Fibroblast of skin of right quadriceps (primary cell): ENCODE measurements around the gene TCERG1L.
"Not testable (repeated sequence)": the region's sequence is repeated elsewhere in the genome, so short reads cannot be mapped to it uniquely, and the experiment has no call there.

Experiments
- DNase-seq: peaks from one replicate; pipeline ENCODE4 v3.0.0-alpha.2; 2013

Gene TCERG1L

DNA sequence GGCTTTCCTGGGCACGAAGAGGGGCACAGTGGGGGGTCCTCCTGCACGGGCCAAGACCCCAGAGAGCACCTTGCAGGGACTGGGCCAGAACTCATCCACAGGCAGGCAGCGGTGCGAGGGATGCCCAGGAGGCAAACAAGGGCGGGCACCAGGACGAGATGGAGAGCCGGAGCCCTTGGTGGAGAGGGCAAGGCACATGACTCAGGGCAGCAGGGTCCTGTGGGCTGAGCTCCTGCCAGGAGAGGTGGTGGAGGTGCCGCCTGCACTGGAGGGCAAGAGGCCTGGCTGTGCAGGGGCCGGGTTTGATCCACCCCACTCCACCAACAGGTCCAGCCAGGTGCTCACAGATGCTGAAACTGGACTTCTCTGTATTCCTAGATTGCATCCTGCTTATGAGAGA lies 170.9 kb downstream of the TCERG1L start:
- no peak for DNase-seq

- DNase-seq: no peak
These were observed 174.3 kb downstream of the TCERG1L start for GRCh38 chr10:131137223-131137622.

DNA sequence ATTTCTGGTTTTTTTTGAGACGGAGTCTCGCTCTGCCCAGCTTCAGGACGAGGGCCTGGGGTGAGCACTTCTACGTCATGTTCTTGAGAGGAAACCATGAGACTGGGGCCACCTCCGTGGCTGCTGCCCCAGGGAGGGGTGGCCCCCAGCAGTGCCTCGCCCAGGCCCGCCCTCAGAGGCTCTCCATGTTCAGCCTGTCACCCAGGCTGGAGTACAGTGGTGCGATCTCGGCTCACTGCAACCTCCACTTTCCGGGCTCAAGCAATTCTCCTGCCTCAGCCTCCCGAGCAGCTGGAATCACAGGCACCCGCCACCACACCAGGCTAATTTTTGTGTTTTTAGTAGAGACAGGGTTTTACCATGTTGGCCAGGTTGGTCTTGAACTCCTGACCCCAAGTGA lies 175.2 kb downstream of the TCERG1L start:
- DNase-seq: not testable (repeated sequence)

- DNase-seq: no peak
These were observed 175.8 kb downstream of the TCERG1L start for GRCh38 chr10:131135716-131136115.

DNA sequence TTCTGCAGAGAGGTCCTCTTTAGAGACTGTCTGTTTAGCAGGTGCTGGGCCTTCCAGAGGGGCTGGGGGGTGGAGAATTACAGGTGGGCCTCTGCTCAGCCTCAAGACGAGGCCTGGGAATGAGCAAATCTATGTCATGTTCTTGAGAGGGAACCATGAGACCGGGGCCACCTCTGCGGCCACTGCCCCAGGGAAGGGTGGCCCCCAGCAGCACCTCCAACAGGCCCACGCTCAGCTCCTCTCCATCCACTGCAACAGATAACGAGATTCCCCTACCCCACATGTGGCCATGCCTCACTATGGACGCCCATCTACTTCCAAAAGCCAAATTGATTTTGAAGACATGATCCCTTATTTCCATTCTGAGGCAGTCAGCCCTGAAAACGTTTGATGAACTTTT lies 176.9 kb downstream of the TCERG1L start:
- DNase-seq: no peak

DNA sequence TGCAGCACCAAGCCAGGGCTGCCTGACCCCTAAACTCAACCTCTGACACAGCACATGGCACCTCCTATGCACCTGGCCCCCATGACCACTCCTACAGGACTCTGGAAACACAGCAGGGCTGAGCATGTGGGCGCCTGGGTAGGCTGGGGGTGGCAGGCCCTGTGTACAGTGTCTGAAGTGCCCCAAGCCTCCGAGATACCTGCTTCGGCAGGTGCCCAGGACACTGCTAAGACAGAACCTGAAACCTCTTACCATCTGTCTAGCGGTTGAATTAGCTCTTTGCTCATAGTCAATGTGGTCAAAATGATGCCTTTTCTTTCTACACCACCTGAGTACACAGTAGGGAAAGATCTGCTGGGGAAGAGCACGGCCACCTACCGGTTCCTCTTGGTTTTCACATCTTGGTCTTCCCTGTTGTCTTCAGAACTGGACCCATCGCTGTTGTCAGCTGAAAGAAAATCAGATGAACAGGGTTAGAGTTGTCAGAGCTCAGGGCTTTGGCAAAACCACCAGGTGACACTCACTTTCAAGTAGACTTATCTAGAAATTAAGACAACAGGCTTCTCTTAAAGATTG lies 177.4 kb downstream of the TCERG1L start:
- no peak for DNase-seq

GRCh38 chr10:131132681-131133080 lies 178.8 kb downstream of the TCERG1L start:
- DNase-seq: no peak

DNA sequence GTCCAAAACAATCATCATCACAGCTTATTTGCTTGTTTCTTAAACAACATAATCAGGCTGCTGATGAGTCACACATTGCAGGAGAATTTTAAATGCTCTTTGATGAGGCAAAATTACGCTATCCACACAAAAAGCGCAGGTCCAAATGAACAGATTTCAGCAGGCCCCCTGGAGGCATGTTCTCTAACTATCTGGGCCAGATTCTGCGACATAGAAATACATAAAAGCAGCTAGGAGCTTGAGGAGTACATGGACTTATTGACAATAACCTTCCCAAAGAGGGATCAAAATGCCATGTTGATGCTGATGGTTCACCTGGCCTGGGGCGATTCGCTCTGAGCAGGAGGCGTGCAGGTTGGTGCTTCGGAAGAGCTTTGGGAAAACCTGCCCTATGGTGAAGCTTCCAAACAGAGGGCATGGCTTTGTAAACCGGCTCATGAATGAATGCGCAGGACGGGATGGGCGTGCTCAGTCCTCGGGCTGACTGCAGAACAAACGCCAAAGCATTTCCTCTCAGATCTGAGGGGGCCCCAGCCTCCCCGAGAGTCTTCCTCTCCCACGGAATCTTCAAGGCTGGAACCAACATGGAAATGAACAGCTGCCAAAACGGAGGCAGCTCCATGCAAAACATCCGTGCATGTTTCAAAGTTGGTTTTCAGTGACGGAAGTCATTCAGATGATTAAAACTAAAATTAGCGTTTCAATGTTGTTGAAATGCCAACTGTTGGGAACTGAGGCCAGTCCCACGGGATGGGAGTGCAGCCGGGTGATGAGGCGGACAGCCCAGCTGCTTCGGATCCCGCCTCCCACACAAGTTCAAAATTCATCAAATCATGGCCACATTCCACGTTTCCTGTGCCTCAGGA lies 179.6 kb downstream of the TCERG1L start:
- no peak for DNase-seq

DNA sequence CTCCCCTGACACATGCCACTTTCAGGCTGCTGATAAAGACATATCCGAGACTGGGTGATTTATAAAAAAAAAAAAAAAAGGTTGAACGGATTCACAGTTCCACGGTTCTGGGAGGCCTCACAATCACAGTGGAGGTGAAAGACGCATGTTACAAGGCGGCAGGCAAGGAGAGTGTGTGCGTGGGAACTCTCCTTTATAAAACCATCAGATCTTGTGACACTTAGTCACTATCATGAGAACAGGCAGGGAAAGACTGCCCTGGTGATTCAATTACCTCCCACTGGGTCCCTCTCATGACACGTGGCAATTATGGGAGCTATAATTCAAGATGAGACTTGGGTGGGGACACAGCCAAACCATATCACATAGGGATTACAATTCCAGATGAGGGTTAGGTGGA lies 181.5 kb downstream of the TCERG1L start:
- DNase-seq: no peak

GRCh38 chr10:131129544-131129943 lies 182.0 kb downstream of the TCERG1L start:
- DNase-seq: no peak

DNA sequence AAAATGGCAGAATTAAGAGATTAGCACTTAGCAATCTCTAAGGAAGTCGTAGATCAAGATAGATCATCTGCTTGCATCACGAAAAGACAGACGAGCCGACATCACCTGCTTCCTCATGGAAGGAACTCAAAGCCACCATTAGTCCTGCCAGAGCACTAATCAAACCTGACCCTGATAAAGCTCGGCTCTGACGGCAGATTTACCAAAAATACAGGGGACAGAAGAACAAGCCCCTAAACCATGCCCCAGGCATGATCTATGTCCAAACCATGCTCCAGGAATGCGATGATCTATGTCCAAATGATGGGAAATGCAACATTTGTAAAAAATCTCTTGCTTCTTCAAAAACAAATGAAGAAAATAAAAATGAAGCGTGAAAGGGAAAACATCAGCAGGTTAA lies 182.8 kb downstream of the TCERG1L start:
- no peak for DNase-seq

DNA sequence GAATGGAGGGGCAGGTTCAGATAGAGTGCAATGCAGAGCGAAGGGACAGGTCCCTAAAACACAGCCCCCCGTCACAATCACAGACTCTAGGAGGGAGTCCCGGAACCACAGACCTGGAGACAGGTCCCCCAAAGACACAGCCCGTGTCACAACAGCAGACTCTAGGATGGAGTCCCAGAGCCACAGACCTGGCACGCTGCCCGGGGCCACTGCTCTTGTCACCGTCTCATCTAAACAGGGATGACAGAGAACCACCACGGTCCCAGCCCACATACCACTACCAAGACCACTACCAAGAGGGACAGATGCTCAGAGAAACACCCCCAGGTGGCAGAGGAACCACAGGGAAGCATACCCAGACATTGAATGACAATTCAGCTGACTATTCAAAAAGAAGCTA lies 183.9 kb downstream of the TCERG1L start:
- DNase-seq: no peak

GRCh38 chr10:131127138-131127589 lies 184.4 kb downstream of the TCERG1L start:
- DNase-seq: no peak

DNA sequence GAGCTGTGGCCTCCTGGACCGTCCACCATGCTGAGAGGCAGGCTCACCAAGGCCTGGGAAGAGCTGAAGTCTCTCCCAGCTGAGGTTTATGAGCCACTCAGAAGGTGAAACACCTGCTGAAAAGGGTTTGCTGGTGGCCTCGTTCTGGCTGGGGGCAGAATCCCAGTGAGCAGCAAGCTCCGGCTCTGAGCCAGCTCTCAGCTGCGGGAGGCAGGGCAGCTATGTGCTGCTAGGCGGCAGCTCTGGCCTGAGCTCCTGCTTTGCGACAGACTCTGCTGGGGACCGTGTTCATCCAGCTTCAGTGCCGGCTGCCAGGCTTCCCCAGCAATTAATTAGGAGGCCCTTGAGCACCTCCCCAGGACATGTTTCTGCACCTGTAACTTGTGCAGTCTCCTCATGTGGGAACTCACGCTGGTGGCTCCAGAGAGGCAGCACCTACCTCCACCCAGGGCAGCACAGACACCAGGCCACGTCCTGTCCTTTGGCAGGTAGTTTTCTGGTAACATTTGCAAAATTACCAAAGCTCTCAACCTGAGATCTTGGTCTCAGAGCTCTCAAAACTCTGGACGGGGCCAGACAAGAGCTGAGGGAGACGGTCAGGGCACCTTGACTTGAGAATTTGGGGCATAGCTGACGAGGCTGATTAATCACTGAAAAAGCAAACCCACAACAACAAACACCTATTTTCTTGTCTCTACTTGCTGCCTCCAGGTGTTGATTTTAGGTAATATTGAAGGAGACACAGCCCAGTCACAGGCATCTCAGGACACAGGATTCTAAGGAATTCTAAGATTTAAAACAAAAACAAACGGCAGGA lies 185.0 kb downstream of the TCERG1L start:
- no peak for DNase-seq

GRCh38 chr10:131125511-131126225 lies 185.9 kb downstream of the TCERG1L start:
- DNase-seq: no peak

DNA sequence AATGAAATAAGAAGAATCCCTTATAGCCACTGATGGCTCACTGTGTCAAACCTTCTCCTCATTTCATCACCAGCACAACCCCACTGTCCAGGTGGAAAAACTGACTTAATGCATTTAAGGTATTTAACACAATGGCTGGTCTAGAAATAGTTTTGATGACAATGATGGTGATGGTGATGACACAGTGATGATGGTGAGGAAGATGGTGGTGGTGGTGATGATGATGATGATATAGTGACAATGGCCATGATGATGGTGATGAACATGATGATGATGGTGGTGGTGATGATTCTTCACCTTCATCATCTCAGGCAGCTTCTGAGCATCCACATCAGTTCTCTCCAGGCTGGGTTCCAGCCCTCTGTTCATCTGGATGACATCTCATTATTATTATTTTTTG lies 186.6 kb downstream of the TCERG1L start:
- DNase-seq: no peak

DNA sequence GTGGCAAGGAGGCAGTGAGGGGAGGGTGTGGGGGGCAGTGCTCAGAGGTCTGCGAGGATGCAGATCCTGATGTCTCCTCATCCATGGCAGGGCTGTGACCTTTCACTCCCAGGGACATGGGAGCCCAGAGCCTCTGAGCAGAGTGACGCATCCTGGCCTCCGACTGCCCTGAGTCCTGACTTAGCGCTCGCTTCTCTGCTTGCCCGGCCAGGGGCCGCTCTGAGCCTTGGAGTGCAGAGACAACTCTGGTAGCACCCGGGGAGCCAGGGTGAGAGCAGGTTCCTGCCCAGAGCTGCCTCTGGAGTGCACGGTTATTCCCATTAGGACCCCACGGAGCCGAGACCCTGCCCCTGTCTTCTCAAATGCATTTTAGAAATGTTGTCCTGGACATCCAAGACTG lies 188.0 kb downstream of the TCERG1L start:
- DNase-seq: no peak

DNA sequence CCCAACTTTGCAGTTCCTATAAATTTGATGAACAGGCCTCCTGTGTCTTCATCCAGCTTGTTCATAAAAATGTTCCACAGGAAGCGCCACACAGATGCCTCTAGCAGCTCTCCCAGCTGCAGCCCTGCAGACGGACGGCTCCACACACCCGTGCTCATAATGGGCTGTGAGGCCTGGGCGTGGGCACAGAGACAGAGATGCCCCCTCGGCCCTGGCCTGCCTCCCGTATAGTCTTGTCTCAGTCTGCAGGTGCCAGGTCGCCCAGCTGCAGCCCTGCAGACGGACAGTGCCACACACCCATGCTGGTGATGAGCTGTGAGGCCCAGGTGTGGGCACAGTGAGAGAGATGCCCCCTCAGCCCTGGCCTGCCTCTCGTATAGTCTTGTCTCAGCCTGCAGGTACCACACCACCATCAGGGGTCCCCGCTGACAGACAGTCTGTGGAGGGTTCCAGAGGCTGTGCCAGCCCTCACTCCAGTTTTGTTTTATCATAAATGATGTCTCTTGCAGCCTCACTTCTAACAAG lies 189.9 kb downstream of the TCERG1L start:
- DNase-seq: no peak

GRCh38 chr10:131119626-131120355 lies 191.7 kb downstream of the TCERG1L start:
- DNase-seq: no peak

DNA sequence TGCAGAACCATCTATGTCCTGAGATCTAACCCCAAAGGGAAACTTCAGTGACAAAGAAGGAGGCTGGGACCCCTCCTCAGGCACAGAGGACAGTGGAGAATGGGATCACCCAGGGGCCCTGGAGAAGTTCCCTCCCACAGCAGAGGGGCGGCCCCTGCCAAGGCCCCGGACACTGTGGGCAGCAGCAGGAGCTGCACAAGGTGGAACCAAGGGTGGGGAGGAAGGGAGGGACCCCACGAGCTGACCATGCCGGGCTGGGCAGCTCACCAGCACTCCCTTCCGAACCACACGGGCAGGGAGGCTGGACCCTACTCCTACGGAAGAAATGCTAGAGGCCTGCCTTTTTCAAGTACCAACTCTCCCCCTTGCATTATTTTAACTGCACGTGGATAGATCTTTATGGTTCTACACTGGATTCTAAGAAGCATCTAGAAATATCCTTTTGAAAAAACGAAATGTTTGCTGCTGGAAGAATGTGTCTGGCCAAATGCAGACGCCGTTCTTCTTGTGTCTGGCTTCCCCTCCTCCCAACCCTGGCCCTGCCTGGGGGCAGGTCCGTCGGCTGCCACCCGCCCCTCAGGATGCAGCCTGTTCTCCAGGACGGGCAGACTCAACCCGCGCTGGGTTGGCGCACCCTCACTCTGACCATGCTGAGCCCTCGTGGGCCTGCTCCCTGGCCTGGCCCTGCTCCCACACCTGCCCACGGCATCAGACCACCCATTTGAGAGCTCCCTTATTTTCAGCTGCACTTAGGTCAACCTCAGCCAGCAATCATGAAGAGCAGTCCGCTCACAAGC lies 193.9 kb downstream of the TCERG1L start:
- DNase-seq: no peak

GRCh38 chr10:131116991-131117375 lies 194.5 kb downstream of the TCERG1L start:
- no peak for DNase-seq
